ENCODE measurements around the gene ACSL4.

DNA sequence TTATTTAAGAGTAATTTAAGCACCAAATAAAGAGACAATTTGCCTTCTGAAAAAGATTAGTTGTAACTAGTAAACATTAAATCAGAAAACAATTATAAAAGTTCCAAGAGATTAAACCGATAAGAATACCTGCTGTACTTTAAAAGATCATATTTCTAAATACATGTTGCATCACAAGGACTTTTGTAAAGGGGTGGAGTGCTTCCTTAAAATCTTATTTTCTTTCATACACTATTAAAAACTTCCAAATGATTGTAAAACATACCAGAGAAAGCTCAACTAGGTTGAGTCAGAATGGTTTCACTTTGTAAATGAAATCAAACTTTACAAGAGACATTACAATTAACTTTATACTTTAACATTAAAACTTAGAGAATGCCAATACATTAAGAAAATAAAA, 41.8 kb downstream of the ACSL4 start:
- TF ChIP-seq, protein P1, sequence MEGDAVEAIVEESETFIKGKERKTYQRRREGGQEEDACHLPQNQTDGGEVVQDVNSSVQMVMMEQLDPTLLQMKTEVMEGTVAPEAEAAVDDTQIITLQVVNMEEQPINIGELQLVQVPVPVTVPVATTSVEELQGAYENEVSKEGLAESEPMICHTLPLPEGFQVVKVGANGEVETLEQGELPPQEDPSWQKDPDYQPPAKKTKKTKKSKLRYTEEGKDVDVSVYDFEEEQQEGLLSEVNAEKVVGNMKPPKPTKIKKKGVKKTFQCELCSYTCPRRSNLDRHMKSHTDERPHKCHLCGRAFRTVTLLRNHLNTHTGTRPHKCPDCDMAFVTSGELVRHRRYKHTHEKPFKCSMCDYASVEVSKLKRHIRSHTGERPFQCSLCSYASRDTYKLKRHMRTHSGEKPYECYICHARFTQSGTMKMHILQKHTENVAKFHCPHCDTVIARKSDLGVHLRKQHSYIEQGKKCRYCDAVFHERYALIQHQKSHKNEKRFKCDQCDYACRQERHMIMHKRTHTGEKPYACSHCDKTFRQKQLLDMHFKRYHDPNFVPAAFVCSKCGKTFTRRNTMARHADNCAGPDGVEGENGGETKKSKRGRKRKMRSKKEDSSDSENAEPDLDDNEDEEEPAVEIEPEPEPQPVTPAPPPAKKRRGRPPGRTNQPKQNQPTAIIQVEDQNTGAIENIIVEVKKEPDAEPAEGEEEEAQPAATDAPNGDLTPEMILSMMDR (IDR thresholded peaks at IDR 0.05), result no peak
- TF ChIP-seq POLR2A (IDR thresholded peaks at IDR 0.05), result no peak

All from right lobe of liver (tissue), 4 donors.